Renal cortical epithelial cell (primary cell): ENCODE data around the gene ECE1. TPM values are rescaled to one million over a fixed set of nuclear protein-coding genes. Genes with fewer than 3 reads are reported as not detected.
A peak's percentile ranks its signal among the peaks of the same experiment; 100 is the strongest.

Source experiments
- DNase-seq: peaks from one replicate; pipeline ENCODE4 v3.0.0-alpha.2; 2011; ENCODE audit warnings: low read depth
- total RNA-seq: library from RNA; depleted of rRNA; stranded (reverse); fragments of >200 nt; gene quantifications from 2 replicates; pipeline ENCODE4 v1.2.3, GENCODE V29; 2014

ECE1 gene
- total RNA-seq, 1 donor from 2014 or later, result 191 TPM

DNA sequence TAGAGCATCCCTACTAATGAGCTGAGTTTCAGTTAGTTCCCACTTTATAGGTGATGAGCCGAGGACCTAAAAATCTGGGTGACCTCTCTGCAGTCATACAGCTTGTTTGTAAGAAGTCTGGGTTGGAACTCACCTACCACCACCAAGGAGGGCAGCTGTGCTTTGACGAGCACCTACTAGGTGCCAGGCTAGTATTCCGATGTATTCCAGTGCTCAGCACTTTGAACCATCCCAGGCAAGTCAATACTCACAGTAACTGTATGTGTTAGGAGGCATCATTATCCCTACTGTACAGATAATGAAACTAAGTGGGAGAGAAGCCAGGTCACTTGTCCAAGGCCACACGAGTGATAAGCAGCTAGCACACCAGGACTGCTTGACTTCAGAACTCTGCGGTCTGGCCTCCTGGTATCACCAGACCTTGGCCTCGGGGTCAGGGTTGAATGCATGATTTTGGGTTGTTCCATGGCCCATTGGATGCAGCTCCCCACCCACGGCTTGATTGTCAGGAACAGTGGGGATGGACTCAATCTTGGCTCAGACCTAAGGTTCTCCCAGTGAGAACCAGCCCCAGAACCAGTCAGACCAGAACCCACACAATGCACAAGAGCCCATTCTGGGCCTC, 20.7 kb downstream of the ECE1 start:
- DNase-seq, result no peak

DNA sequence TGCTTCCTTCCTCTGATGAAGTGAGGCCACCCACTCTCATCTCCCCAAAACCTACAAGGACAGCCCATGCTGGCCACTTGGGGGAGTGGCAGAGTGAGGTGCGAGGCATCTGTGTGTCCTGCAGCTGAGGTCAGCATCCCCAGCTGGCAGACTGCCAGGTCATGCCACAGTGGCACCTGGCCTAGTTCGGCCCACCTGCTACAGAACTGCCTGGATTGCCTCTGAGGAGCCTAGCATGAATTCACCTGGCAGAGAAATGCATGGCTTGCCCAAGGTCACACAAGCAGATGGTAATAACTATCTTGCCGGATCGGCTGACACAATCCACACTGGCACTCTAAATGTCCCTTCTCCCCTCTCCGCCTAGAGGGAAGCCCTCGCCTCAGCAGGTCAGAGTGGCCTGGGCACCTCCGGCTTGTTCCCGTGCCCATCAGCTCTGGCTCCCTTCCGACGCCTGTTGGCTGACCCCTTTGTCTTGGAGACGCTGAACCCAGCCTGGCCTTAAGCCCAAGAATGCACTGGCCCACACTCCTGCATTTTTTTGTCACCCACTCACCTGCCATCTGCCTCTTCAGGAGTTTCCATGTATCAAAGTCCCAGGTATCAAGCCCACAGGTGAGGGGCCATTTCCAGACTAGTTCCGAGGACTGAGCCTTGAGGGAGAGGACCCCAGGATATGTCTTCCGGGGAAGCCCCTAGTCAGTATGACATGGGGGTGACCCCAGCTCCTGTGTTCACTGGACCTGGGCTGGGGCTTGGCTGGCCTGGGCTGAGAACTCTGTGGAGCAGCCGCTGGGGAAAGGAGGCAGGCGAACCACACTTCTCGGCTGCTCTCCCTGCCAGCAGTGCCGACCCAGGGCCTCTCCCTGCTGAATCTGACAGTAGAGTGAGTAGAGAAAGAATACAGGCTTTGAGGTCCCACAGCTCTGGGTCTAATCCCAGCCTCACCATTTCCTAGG, 21.7 kb downstream of the ECE1 start:
- DNase-seq, result peak; percentile 29

DNA sequence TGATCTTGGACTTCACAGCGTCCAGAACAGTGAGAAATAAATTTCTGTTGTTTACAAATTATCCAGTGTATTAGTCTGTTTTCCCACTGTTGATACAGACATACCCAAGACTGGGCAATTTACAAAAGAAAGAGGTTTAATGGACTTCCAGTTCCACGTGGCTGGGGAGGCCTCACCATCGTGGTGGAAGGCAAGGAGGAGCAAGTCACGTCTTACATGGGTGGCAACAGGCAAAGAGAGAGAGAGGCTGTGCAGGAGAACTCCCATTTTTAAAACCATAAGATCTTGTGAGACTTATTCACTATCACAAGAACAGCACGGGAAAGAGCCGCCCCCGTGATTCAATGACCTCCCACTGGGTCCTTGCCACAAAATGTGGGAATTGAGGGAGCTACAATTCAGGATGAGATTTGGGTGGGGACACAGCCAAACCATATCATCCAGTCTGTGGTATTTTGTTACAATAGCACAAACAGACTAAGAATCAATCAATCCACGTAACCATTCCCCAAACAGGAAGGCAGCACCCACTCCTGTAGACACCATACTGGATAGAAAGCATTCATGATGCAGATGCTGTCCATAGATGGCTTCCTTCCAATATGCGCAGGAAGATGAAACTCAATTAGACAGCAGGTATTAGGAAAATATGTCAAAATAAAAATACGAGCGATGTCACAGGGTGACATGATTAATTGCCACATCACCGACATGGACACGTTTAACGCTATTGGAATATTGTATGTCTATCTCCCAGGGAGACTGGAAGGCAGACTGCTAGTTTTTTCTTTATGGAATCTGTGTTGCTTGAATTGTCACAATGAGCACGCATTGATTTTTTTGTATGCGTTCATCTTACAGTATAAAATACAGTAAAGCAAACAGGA, 22.8 kb downstream of the ECE1 start:
- DNase-seq, result no peak

DNA sequence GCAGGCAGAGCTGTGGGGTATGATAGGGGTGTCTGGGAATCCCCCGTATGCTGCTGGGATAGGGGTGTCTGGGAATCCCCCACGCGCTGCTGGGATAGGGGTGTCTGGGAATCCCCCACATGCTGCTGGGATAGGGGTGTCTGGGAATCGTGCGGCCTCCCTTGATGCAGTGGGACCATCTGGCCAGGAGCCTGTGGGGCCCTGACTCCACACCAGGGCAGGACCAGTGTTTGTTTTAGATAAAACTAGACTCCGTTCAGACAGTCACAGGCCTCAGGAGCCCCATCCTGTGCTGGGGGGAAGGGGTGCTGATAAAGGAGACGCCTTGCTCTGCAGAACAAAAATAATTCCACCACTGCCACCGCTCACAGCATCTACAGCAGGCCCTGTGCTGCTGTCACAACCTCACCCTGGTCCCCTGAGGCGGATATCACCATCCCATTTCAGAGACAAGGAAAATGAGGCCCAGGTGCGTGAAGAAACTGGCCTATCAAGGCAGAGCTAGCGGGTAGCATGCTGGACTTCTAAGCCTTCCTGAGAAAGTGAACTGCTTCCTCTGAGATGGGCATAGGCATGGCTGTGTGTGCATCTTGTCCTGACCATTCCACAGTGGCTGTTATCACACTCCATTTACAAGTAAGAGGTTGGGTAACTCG, 24.0 kb downstream of the ECE1 start:
- DNase-seq, result no peak

DNA sequence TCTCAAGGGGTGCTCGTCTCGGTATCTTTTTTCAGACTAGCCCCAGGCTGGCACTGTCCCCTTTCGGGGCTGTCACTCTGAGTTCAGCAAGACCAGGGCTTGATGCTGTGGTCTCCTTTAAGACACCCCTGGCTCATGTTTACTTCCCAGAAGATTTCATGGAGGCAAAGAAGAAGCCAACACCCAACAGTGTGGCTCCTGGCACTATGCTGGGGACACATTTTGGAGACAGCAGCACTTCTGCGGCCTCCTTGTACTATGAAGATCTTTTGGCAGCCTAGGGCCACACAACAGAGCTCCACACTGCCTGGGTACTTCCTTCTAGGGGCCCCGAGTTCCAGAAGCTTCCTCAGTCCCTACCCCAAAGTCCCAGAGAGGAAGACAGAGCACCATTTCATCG, 24.6 kb downstream of the ECE1 start:
- no peak for DNase-seq

DNA sequence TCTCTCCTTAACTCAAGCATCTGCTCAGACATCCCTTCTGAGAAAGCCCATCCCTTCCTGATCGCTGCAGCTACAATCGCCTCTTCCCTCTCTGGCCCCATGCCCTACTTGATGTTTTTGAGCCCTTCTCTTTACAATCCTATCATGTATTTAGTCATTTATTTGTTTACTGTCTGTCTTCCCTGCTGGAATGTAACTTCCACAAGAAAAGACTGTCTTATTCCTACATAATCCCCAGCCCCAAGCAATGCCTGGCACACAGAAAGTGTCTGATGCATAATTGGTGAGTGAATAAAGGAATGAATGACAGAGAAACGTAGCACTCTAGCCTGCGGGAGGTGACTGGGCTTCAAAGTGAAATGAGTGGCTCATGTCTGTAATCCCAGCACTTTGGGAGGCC, 25.4 kb downstream of the ECE1 start:
- no peak for DNase-seq

DNA sequence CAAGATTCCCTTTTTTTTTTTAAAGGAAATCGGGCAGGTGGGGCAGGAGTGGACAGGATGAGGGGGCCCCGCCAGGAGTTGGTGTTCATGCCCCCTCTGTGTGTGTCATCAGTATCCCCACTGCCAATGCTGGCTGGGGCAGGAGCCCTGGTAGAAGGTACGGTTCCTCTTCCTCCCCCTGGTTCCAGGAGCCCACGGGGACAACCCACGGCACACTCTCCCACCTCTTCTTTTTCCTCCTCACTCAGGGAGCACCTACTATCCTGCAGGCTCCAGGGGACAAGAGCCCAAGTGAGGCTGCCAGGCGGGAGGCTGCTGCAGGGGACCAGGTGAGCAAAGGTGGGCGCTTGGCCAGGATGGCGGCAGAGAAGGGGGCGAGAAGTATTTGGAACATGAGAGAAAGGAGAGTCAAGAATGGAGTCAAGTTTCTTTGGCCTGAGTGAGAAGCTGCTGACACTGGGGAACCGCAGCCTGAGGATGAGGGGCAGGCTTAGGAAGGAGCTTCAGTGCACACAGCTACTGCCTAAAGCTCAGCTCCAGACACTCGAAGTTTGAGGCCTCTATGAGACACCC, 26.5 kb downstream of the ECE1 start:
- no peak for DNase-seq

DNA sequence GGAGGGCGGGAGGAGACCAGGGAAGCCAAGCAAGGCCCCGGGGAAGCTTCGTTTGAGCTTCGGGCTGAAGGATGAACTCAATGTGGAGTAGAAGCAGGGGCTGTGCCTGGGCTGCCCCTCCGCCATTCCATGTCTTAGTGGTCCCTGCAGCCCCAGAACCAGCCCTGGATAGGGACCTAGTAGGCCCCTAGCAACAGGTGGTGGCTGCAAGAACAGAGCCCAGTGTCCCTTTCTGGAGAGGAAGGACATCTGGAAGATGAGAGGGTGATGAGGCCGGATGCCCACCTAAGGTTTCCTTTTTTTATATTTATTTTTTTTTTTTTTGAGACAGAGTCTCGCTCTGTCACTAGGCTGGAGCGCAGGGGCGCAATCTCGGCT, 27.2 kb downstream of the ECE1 start:
- DNase-seq, result no peak

DNA sequence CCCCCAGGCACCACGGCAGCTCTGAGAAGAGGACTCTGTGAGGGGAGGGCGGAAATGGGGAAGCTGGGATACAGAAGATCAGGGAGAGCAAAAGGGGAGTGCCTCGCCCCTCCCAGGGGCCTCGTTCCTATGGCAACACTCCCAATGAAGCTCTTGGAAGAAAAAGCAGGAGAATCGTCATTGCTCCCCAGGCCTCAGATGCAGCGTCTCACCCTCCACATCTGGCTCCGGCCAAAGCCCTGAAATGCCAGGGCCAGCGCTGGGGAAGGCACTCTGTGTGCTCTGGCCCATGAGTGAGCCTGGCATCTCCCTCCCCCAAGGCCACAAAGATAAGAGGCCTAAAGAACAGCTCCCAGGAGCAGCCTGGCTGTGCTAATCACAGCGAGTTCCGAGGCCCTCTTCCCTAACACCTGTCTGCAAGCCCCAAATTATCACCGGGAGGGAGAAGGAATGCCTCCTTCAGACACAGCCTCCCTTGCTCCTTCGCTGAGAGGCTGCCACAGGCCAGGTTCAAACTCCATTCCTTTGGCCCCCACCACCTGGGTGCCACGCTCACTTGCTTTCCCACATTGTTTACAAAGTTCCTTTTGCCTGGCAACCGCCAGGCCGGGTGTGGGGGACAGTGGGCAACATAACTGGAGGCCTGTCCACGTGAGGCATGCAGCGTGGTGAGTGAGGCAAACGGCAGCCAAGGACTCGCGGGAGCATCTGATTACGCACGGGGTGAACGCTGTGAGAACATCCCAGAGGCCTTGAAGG, 27.8 kb downstream of the ECE1 start:
- peak; percentile 86 for DNase-seq

DNA sequence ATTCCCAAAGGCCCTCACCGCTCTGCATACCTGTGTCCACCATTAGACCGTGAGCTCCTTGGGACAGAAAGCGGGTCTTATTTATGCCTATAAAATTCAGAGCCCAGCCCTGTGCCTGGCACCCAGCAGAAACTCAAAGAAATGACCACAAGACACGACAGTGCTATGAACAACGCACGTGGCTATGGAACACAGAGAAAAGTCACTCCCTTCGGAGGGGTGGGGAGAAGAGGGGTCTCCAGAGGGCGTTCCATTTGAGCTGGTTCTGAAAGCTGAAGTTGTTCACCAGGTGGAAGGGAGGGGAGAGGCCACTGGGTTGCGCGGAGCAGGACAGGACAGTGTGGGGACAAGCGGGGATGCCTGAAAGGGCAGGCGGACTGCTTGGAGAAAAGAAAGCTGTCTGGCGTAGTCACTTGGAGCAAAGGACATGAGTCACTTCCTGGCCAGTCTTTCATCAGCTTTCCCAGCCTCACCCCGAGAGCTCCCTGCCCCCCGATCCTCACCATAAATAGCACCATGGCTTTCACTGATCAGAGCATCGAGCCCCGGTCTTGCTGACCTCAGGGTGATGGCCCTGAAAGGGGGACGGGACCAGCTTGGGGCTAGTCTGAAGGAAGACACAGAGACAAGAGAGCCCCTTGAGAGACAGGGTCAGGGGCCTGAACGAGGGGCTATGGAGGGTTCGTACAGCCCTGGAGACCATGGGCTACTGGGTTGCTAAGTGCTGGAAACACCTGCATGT, 28.5 kb downstream of the ECE1 start:
- peak; percentile 88 for DNase-seq

DNA sequence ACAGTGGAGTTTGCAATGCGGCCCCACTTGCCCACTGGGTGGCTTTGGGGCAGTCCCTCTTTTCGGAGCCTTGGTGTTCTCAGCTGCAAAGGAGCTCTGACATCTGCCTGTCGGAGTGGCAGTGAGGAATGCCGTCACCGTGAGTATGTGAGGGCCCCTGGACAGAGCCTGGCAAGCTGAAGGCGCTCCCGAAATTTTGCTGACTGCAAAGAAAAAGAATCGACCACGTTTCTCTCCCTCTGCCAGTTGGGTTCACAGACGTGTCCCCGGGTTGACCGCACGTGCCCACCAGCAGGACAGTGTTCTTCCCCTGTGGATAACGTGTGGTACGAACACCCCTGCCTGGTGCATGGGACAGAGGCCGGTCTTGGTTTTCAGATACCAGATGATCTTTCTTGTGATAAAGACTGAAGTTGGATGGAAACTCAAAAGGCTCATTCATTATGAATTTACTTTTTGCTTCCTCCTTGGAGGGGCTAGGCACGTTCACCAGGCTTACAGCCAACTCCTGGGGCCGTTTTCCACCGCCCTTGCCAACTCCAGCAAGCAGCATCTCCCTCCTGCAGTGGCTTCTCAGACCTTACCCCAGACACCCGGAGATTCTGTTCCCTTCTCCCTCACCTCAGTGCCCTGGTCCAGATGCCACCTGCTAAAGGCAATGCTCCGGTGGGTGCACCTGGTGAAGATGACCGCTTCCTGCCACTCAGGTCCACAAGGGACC, 29.7 kb downstream of the ECE1 start:
- no peak for DNase-seq

DNA sequence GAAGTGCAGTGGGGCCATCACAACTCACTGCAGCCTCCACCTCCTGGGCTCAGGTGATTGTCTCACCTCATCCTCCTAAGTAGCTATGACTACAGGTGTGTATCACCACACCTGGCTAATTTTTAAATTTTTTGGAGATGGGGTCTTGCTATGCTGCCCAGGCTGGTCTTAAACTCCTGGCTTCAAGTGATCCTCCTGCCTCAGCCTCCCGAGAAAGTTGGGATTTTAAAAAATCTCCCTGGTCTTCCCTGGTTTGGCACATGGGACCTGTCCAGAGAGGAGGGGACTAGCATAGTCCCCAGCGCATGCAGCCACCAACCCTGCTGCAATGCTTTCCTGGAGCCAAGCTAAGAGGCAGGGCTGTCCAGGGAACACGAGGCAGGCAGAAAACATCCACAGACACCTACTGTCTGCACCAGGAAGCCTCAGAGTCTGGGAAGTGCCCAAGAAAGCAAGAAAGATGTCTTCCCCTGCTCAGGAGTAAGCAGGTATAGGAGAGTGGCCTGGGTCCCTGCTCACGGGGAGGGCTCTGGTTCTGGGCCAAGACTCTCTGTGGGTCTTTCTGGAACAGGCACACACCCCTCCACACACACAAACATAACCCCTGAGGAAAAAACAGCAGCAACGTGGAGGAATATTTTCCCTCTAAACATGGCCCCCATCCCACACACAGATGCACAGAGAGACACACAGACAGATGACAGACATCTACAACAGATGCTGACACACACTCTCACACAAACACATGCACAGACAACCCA, 30.8 kb downstream of the ECE1 start:
- DNase-seq, result no peak

DNA sequence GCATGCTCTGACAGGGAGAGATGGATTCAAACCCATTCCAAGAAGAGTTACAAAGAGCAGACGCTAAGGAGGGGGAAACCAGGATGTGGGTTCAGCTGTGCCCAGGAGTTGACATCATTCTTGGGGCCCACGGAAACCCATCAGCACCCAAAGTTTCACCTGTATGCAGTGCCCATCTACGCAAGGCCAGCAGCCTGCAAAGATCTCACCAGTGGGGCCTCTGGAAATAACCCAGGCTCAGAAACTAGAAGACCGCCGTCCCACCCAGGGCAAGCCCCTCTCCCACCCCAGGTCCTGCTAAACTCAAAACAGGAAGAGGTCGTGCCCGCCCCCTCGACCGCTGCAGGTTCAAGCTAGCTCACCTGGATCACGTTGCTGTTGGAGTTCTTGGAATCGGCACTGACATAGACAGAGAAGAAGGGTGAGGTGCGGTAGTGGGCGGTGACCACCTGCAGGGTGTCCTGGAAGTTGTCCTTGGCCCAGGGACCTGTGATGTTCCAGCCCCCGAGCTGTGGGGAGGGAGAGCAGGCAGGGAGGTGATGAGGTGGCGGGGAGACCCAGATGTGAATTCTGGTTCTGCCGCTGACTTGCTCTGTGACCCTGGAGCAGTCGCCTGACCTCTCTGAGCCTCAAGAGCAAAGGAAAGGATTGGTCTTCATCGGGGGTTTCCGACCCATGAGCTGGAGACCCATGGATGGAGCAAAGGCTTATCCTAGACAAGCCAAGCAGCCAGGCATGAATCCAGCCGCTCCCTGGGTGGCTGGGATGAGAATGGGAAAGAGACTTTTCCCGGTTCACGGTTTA, 31.7 kb downstream of the ECE1 start:
- no peak for DNase-seq

DNA sequence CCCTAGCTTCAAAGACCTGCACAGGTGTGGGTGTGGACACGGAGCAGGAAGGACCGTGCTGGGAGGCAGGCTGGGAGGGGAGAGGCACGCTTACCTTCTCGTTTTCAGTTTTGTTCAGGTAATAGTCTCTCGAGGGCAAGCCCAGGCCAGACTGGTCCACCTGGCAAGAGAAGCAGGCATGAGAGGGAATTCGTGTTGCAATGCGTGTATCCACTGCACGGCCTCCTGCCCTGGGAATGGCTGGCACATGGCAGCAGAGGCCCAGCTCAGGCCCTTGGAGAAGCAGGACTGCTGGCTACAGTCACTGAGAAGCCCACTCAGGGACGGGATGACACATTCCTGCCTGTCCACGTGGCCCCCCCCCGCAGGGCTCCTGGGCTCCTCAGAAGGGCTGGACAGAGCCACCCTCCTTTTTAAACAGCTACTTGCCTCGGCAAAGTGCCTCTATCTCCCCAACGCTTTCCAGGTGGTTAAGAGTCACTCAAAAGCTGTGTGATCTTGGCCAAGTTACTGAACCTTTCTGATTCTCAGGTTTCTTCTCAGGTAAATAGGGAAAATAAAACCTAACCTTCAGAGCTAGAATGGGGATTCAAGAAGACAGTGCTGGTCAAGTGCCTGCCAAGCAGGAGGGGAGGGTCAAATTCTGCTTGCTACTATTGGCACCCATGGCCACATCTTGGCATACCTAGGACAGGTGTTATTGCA, 32.7 kb downstream of the ECE1 start:
- no peak for DNase-seq

DNA sequence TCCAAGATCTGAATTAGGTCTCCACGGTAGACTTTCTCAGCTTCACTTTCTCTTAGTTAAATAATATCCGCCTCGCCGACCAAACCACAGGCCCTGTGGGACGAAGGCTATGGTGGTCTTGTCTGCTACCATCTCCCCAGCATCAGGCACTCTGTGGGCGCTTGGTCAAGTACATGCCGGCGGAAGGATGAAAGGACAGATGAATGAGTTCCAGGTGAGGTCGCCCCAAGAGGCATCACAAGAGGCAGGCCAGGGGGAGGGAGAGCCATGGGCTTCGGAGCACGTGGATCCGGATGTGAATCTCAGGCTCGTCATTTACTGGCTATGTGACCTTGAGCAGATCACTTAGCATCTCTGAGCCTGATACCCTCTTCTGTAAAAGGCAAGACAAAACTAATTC, 33.5 kb downstream of the ECE1 start:
- no peak for DNase-seq

DNA sequence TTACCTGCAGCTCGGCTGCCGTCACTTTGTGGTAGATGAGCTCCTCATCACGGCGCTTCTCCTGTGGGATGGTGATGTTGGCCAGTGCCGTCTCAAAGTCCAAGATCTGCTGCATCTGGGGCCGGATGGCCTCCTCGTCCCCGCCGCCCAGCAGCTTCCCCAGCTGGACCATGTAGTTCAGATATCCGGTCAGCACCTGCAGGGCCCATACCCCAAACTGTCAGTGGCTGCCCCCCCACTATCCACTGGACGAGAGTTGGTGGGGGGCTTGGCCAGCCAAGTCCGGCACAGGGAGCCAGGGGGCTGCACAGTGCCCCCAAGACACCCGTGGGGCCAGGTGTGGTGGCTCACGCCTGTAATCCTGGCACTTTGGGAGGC, 34.3 kb downstream of the ECE1 start:
- DNase-seq, result no peak
